Sigmoid colon (tissue), 3 donors: ENCODE data around the gene ANKH.

Experiments
- CTCF ChIP-seq, 4 experiments: fragments of 450-650 bp in 3 of 4; fragments of 200-600 bp in 1 of 4; IDR thresholded peaks; one replicate each; pipeline ENCODE4 v1.5.1; 2016 to 2019; ENCODE audit warnings: antibody characterized with exemption in 4 of 4, mild to moderate bottlenecking in 3 of 4, moderate library complexity in 2 of 4
- POLR2A ChIP-seq, 2 donors: fragments of 450-650 bp; IDR thresholded peaks; one replicate each; pipeline ENCODE4 v1.6.1; 2016; ENCODE audit warnings: antibody characterized with exemption in 2 of 2, mild to moderate bottlenecking in 2 of 2, moderate library complexity in 2 of 2

- TF ChIP-seq POLR2A (IDR thresholded peaks at IDR 0.05) (no peak), CTCF (IDR thresholded peaks at IDR 0.05) (no peak)
Measured at GRCh38 chr5:14693070-14693469, 178.5 kb downstream of the ANKH start.
